ENCODE results near the gene PBX1. TPM values are rescaled to one million over a fixed set of nuclear protein-coding genes. Genes with fewer than 3 reads are reported as not detected.

The PBX1 gene
- total and polyA plus RNA-seq, 2 donors (not counting 3 experiments of a cell fraction or from before 2014, with no cell fraction given), result 10.7 to 24.1 TPM

GRCh38 chr1:164865385-164865784, 306.4 kb downstream of the PBX1 start:
- ChIA-PET POLR2A (no interaction called here), CTCF (no interaction called here)
- no TSS peak for BruUV-seq (replicated peaks)
- H3K27ac ChIP-seq (ENCODE audit: insufficient read depth, low read depth, low read length), result no peak overlapping the region
- H3K36me3 ChIP-seq (ENCODE audit: control insufficient read depth in 2 of 2, extremely low read depth in 1 of 2, insufficient read depth in 2 of 2, low read length in 2 of 2), result no peaks in the 10 kb centered on the region
- no peaks in the 10 kb centered on the region for H3K9me1 ChIP-seq (replicated peaks; ENCODE audit: control insufficient read depth, extremely low read depth, insufficient read depth, low read length)
- dilution Hi-C loops (cut with MboI; ENCODE audit: extremely low pct_ligation_motif_present, low sequenced_read_pairs) (no loop called here), intact Hi-C loops (cut with micrococcal nuclease) (no loop called here)
- H3K4me3 ChIP-seq (replicated peaks in 1 of 3; ENCODE audit: insufficient read depth in 1 of 3, low read depth in 1 of 3, low read length in 3 of 3), result no peak overlapping the region
- H3K27me3 ChIP-seq (ENCODE audit: control insufficient read depth in 2 of 2, insufficient read depth in 2 of 2, low read length in 2 of 2), result no peaks in the 10 kb centered on the region
- no peak for DNase-seq (ENCODE audit: low read depth, low spot score)
- no peaks in the 10 kb centered on the region for H3K9me3 ChIP-seq (replicated peaks; ENCODE audit: control insufficient read depth, insufficient read depth, low read length)
- H3K9ac ChIP-seq (replicated peaks; ENCODE audit: extremely low read depth, insufficient read depth, low read length), result no peak overlapping the region
- no peaks in the 10 kb centered on the region for H4K20me1 ChIP-seq (replicated peaks; ENCODE audit: control insufficient read depth, extremely low read depth, insufficient read depth, low read length)
- H3K79me2 ChIP-seq (ENCODE audit: control insufficient read depth, insufficient read depth, low read length), result no peaks in the 10 kb centered on the region
- H3K4me2 ChIP-seq (ENCODE audit: insufficient read depth, low read length), result no peak overlapping the region
- TF ChIP-seq FOS (IDR thresholded peaks at IDR 0.05; ENCODE audit: borderline replicate concordance, insufficient read depth, low read length), result no peak
- no peak for TF ChIP-seq MAX (IDR thresholded peaks at IDR 0.05; ENCODE audit: insufficient read depth, insufficient read length)
- TF ChIP-seq MYC (IDR thresholded peaks at IDR 0.05; ENCODE audit: low read depth, low read length), result no peak
- TF ChIP-seq, protein P1, sequence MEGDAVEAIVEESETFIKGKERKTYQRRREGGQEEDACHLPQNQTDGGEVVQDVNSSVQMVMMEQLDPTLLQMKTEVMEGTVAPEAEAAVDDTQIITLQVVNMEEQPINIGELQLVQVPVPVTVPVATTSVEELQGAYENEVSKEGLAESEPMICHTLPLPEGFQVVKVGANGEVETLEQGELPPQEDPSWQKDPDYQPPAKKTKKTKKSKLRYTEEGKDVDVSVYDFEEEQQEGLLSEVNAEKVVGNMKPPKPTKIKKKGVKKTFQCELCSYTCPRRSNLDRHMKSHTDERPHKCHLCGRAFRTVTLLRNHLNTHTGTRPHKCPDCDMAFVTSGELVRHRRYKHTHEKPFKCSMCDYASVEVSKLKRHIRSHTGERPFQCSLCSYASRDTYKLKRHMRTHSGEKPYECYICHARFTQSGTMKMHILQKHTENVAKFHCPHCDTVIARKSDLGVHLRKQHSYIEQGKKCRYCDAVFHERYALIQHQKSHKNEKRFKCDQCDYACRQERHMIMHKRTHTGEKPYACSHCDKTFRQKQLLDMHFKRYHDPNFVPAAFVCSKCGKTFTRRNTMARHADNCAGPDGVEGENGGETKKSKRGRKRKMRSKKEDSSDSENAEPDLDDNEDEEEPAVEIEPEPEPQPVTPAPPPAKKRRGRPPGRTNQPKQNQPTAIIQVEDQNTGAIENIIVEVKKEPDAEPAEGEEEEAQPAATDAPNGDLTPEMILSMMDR (IDR thresholded peaks at IDR 0.05; ENCODE audit: extremely low read depth in 1 of 2, insufficient read depth in 1 of 2, low read depth in 1 of 2, low read length in 2 of 2), result no peak
- no peak for TF ChIP-seq GATA2 (IDR thresholded peaks at IDR 0.05; ENCODE audit: insufficient read depth, insufficient read length, low read depth, low read length)
- no peak for TF ChIP-seq EZH2 (IDR thresholded peaks at IDR 0.05; ENCODE audit: borderline replicate concordance, low read depth, low read length, severe bottlenecking)
- no peak for TF ChIP-seq JUN (IDR thresholded peaks at IDR 0.05; ENCODE audit: borderline replicate concordance, insufficient read depth, insufficient read length, low read depth)
- no peak overlapping the region for H2AFZ ChIP-seq (ENCODE audit: low read depth, low read length)
- no peak for FAIRE-seq
- H3K4me1 ChIP-seq (ENCODE audit: control insufficient read depth, extremely low read depth, insufficient read depth, low read length), result no peaks in the 10 kb centered on the region
